Pancreas (tissue), 8 donors: ENCODE data around the gene ACO2. TPM values are rescaled to one million over a fixed set of nuclear protein-coding genes. Genes with fewer than 3 reads are reported as not detected.

Experiments used
- polyA plus RNA-seq, 2 donors: library from polyadenylated mRNA; stranded (reverse); fragments of 200-250 nt; gene quantifications; one replicate each; pipeline ENCODE4 v1.2.3, GENCODE V29; 2013
- total RNA-seq, 6 donors: library from RNA; stranded (reverse); fragmentation: NEBNext Ultra II Directional in 4 of 6; extraction: Animal tissue kit (Norgen Biotek cat#: 25700) in 4 of 6; gene quantifications; one replicate each; pipeline versions ENCODE4 v1.2.1 to v1.2.4, GENCODE V29; 2021 to 2023
- donor health status: healthy with polysubstance abuse.
- donor health status: DM: no; HTN: no; CAD: no; lungs with moderate emphysema.
- donor health status: DM: no; HTN: no; CAD: no.
- donor health status: Bipolar disorder and iron deficiency.
- donor health status: DM: yes; HTN: yes; CAD: no.
- donor health status: DM: no; HTN: no; CAD: no.
- donor health status: DM: no; HTN: no; CAD: no.
- donor health status: DM: yes; HTN: yes; CAD: no.

ACO2 gene
- total and polyA plus RNA-seq, 8 donors, result 19.2 to 53.1 (median 37.6) TPM

Other genes with a start within 250 kb of the ACO2 start
- gene CHADL, start 228.2 kb upstream of the ACO2 start, total RNA-seq, result 1 to 10 TPM in 5 of 6 donors, under 1 TPM in 1; 0.95 to 3.1 (median 1.6) TPM
- 1 to 10 TPM; 4.5 to 4.9 TPM for gene CHADL, start 228.2 kb upstream of the ACO2 start, polyA plus RNA-seq
- 10 to 100 TPM; 26.8 to 42.2 (median 30.6) TPM for gene RANGAP1, start 182.9 kb upstream of the ACO2 start, total RNA-seq
- 10 to 100 TPM; 68.2 to 87.9 TPM for gene RANGAP1, start 182.9 kb upstream of the ACO2 start, polyA plus RNA-seq
- gene ZC3H7B, start 167.6 kb upstream of the ACO2 start, total RNA-seq, result 10 to 100 TPM; 20.9 to 46.8 (median 27.0) TPM
- gene ZC3H7B, start 167.6 kb upstream of the ACO2 start, polyA plus RNA-seq, result 10 to 100 TPM; 24.7 to 36.3 TPM
- gene TEF, start 87.2 kb upstream of the ACO2 start, total RNA-seq, result 10 to 100 TPM in 5 of 6 donors, 1 to 10 TPM in 1; 8.3 to 19.6 (median 17.6) TPM
- 10 to 100 TPM in 1 of 2 donors, 1 to 10 TPM in 1; 8.8 to 18.7 TPM for gene TEF, start 87.2 kb upstream of the ACO2 start, polyA plus RNA-seq
- gene TOB2, start 22.3 kb upstream of the ACO2 start, total RNA-seq, result 10 to 100 TPM; 11.0 to 30.5 (median 19.9) TPM
- 10 to 100 TPM; 12.6 to 15.9 TPM for gene TOB2, start 22.3 kb upstream of the ACO2 start, polyA plus RNA-seq
- 10 to 100 TPM in 5 of 6 donors, 1 to 10 TPM in 1; 8.8 to 18.6 (median 16.2) TPM for gene PHF5A, start 425 bp upstream of the ACO2 start, total RNA-seq
- gene PHF5A, start 425 bp upstream of the ACO2 start, polyA plus RNA-seq, result 10 to 100 TPM; 22.1 to 29.7 TPM
- gene POLR3H, start 75.4 kb downstream of the ACO2 start, total RNA-seq, result 10 to 100 TPM; 11.0 to 18.9 (median 13.9) TPM
- 10 to 100 TPM; 14.8 to 22.0 TPM for gene POLR3H, start 75.4 kb downstream of the ACO2 start, polyA plus RNA-seq
- 10 to 100 TPM in 3 of 6 donors, 1 to 10 TPM in 3; 1.4 to 22.8 (median 11.4) TPM for gene CSDC2, start 91.9 kb downstream of the ACO2 start, total RNA-seq
- 10 to 100 TPM in 1 of 2 donors, 1 to 10 TPM in 1; 8.6 to 50.9 TPM for gene CSDC2, start 91.9 kb downstream of the ACO2 start, polyA plus RNA-seq
- gene PMM1, start 120.7 kb downstream of the ACO2 start, total RNA-seq, result 10 to 100 TPM; 10.3 to 26.6 (median 20.2) TPM
- 10 to 100 TPM; 26.4 to 69.2 TPM for gene PMM1, start 120.7 kb downstream of the ACO2 start, polyA plus RNA-seq
- 10 to 100 TPM in 3 of 6 donors, 1 to 10 TPM in 3; 8.2 to 14.8 (median 10.3) TPM for gene DESI1, start 151.9 kb downstream of the ACO2 start, total RNA-seq
- 1 to 10 TPM; 9.5 to 9.6 TPM for gene DESI1, start 151.9 kb downstream of the ACO2 start, polyA plus RNA-seq
- gene XRCC6, start 152.2 kb downstream of the ACO2 start, total RNA-seq, result 10 to 100 TPM; 49.8 to 85.4 (median 76.1) TPM
- gene XRCC6, start 152.2 kb downstream of the ACO2 start, polyA plus RNA-seq, result 10 to 100 TPM; 51.5 to 86.4 TPM
- 10 to 100 TPM; 43.5 to 74.1 (median 59.5) TPM for gene SNU13, start 219.8 kb downstream of the ACO2 start, total RNA-seq
- 10 to 100 TPM; 57.9 to 89.7 TPM for gene SNU13, start 219.8 kb downstream of the ACO2 start, polyA plus RNA-seq
- 1 to 10 TPM in 1 of 6 donors, under 1 TPM in 4, not detected in 1; 0.28 to 2.3 (median 0.35) TPM for gene MEI1, start 230.4 kb downstream of the ACO2 start, total RNA-seq
- under 1 TPM; 0.15 to 0.70 TPM for gene MEI1, start 230.4 kb downstream of the ACO2 start, polyA plus RNA-seq